Hepatic stellate cell (primary cell): Measurements from ENCODE around the gene ALPG.
A peak's percentile ranks its signal among the peaks of the same experiment; 100 is the strongest.
"Not testable (repeated sequence)": the region's sequence is repeated elsewhere in the genome, so short reads cannot be mapped to it uniquely, and the experiment has no call there.

Experiments
- DNase-seq: peaks from one replicate; pipeline ENCODE4 v3.0.0; 2011; ENCODE audit warnings: low spot score

Gene ALPG

DNA sequence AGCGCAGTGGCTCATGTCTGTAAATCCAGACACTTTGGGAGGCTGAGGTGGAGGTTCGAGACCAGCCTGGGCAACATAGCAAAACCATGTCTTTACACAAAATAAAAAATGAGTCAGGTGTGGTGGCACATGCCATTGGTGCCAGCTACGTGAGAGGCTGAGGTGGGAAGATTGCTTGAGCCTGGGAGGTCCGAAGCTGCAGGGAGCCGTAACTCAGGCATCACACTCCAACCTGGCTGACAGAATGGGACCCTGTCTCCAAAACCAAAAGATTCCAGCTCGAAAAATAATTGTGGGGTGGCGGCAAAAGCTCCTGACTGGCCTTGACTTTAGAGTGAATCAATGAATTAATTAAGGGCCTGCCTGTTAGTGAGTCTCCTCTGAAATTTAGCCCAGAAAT is 29.3 kb upstream of the ALPG start:
- DNase-seq, result no peak

DNA sequence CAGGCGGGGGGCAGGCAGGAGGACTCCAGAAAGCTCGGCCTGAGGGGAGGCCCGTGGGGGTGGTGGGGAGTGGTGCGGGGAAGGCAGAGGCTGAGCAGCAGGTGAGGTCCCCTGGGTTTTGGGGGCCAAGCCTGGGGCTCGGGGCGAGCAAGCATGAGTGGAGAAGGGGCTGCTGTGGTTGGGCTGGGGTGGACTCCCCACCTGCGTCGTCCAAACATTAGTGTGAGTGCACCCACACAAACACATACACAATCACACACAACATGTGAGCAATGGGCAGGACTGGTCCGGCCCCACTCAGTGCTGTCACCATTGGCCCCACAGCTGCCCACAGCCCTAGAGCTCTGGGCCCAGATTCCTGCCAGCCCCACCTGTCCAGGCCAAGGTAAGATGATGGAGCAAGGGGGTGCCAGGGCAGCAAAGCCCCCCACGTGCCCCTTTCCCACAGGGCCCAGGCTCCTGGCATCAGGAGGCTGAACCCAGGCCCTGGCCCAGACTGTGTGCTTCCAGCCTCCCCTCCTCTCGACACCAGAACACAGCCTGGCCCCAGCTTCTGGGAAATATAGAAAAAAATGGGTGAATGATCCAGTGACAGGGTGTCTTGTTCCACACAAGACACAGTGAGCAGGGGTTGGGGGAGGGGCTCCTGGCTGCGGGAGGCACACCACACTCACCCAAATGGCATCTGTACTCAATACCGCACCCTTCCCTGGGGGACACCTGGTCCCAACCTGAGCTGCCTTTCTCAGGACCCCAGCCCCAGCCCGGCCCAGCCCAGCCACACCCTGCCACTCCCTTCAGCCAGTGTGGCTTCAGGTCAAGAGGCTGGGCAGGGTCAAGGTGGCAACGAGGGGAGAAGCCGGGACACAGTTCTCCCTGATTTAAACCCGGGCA is 28.6 kb upstream of the ALPG start:
- no peak for DNase-seq

DNA sequence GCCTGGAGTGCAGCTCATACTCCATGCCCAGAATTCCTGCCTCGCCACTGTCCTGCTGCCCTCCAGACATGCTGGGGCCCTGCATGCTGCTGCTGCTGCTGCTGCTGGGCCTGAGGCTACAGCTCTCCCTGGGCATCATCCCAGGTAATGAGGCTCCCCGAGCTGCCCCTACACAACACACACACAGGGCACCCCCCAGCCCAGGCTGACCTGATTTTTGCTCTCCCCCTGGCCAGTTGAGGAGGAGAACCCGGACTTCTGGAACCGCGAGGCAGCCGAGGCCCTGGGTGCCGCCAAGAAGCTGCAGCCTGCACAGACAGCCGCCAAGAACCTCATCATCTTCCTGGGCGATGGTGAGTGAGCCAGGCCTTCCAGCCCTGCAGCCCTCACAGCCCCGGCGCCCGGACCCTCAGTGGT is 27.9 kb upstream of the ALPG start, which contains the start of gene ALPP:
Gene ALPP, plus strand, starts transcription at position 17 of the 417 bp plus-strand sequence. Its CDS starts 52 bp downstream, at position 69.
- DNase-seq, result not testable (repeated sequence)

DNA sequence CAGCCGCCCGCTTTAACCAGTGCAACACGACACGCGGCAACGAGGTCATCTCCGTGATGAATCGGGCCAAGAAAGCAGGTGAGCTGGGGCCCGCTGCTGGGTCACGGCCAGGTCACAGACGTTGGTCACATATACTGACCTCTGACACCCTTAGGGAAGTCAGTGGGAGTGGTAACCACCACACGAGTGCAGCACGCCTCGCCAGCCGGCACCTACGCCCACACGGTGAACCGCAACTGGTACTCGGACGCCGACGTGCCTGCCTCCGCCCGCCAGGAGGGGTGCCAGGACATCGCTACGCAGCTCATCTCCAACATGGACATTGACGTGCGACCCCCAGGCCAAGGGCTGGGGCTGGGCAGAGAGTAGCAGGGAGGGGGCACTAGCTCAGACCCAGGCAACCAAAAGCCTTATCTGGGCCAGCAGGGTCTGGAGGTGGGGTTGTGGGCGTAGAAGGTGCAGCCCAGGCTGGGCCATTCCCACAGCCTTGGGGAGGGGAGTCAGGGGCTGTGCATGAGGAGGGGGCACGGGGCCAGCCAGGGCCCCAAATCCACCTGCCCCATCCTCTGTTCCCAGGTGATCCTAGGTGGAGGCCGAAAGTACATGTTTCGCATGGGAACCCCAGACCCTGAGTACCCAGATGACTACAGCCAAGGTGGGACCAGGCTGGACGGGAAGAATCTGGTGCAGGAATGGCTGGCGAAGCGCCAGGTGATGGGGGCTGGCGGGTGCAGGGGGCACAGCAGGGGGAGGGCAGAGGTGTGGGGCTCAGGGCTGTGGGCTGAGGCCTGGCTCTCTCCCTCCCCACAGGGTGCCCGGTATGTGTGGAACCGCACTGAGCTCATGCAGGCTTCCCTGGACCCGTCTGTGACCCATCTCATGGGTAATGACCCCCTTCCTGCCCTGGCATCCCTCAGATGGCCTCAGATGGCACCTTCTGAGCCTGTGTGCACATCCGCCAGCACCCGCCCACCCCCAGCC is 26.7 kb upstream of the ALPG start:
- not testable (repeated sequence) for DNase-seq

DNA sequence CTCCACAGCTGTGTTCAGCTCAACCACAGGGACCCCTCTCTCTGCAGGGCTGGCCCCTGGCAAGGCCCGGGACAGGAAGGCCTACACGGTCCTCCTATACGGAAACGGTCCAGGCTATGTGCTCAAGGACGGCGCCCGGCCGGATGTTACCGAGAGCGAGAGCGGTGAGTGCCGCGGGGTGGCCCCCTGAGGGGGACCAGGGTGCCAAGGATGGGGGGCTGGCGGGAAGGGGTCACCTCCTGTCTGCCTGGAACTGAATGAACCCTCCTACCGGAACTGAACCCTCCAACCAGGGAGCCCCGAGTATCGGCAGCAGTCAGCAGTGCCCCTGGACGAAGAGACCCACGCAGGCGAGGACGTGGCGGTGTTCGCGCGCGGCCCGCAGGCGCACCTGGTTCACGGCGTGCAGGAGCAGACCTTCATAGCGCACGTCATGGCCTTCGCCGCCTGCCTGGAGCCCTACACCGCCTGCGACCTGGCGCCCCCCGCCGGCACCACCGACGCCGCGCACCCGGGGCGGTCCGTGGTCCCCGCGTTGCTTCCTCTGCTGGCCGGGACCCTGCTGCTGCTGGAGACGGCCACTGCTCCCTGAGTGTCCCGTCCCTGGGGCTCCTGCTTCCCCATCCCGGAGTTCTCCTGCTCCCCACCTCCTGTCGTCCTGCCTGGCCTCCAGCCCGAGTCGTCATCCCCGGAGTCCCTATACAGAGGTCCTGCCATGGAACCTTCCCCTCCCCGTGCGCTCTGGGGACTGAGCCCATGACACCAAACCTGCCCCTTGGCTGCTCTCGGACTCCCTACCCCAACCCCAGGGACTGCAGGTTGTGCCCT is 25.2 kb upstream of the ALPG start:
- not testable (repeated sequence) for DNase-seq

DNA sequence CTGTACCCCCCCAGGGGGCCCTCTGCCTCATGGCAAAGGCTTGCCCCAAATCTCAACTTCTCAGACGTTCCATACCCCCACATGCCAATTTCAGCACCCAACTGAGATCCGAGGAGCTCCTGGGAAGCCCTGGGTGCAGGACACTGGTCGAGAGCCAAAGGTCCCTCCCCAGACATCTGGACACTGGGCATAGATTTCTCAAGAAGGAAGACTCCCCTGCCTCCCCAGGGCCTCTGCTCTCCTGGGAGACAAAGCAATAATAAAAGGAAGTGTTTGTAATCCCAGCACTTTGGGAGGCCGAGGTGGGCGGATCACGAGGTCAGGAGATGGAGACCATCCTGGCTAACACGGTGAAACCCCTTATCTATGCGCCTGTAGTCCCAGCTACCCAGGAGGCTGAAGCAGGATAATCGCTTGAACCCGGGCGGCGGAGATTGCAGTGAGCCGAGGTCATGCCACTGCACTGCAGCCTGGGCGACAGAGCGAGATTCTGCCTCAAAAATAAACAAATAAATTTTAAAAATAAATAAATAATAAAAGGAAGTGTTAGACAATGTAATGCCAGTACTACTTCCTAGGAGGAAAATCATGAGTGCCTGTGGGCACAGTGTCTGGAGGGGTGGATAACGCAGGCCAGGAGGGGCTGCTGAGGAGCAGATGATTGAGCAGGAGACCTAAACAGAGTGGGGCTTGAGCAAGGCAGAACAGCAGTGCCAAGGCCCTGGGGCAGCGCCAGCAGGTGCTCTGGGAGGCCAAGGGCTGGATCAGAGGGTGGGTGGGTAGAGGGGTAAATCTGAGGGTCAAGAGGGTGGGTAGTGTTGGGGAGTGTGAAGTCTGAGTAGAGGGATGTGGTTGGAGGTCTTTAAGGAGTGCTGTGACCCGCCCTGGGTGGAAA is 24.1 kb upstream of the ALPG start:
- no peak for DNase-seq

DNA sequence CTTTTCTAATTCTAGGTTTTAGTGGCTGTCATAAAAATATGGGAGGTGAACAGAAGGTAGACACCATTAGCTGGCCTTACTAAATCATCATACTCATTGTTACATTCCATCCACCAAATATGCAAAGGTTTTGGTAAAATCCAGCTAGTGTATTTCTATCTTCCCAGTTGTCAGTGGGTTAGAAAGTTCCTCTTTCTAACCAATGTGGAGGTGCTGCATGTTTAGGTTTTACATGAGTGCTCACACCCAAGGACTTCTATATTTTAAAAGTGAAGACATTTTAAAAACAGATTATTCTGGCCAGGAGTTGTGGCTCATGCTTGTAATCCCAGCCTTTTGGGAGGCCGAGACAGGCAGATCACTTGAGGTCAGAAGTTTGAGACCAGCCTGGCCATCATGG is 22.2 kb upstream of the ALPG start:
- DNase-seq, result no peak

DNA sequence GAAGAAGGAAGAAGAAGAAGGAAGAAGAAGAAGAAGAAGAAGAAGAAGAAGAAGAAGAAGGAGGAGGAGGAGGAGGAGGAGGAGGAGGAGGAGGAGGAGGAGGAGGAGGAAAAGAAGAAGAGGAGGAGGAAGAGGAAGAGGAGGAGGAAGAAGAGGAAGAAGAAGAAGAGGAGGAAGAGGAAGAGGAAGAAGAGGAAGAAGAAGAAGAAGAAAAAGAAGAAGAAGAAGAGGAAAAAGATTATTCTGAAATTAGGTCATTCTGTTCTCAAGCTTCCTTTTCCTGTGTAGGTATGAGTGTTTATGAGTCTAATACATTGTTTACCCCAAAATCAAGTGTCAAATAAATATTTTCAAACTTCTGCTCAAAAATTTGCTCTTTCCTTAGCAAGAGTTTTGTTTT is 21.6 kb upstream of the ALPG start:
- DNase-seq, result not testable (repeated sequence)

DNA sequence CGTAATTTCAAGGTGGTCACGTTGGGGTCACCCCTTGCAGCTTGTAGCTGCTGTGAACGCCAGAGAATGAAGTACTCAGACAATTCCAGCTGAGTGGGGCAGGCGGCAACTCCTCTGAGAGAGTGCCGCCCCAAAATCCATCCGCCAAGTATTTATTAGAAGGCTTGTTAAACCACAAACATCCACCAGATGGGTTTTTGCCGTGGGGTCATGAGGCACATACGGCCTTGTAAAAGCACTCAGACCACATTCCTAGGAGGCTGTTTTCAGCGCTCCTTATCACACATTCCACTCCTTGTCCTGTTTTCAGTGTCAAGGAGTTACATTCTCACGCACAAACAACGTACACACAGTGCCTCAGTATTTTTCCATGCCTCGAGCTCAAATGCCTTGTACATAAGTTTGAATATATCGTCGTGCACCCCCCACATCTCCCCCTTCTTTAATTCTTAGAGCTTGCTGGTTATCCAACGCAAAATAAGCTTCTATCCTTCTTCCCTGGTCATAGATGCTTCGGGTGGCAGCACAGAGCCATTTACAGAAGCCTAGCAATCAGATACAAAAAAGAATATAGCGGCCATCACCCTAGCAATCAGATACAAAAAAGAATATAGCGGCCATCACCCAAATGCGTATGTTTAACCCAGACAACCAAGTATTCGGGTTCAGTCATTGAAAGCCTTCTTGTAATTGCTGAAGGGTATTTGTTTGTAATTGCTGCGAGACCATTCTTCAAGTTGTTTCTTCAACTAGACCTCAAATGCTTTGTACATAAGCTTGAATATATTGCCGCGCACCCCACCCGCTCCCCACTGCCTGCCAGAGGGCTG is 20.8 kb upstream of the ALPG start:
- DNase-seq, result peak; percentile 79

DNA sequence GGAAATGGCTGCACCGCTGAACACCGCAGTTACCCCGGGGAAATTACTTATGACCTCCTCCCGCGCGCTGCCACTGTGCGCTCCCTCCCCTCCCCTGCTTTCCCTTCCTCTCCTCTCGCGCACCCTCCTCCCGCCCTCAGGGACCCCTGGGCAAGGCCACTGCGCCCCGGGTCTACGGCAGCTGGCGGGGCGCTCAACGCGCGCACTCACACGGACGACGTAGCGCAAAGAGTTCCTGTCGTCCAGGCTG is 20.2 kb upstream of the ALPG start:
- DNase-seq, result no peak

DNA sequence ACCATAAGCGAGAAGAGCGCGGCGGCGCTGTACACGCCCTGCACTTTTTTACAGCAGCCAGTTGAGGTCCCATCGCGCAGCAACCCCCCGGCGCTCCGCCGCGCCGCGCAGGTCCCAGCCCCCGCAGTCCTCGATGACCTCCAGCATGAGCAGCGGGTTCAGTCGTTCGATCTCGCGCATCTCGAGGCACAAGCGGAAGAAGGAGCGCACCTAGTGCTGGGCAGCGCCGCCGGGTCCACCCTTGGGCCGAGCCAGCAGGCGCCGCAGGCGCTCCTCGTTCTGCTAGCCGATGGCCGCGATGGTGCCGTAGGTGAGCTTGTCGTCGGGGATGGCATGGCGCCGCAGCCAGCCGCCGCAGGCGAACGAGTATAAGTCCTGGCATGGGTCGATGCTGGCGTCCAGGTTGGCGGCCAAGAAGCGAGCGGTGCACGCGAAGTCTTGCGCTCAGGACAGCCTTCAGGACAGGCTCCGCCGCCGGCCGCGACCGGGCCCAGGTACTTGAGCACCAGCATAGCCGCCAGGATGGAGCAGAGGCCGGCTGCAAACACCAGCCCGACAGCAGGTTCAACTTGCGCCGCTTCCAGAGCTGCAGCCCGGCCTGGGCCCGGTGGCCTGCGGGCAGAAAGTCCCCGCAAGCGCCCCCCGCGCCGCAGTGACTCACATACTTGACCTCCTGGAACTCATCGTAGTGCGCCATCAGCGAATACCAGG is 19.7 kb upstream of the ALPG start:
- no peak for DNase-seq

DNA sequence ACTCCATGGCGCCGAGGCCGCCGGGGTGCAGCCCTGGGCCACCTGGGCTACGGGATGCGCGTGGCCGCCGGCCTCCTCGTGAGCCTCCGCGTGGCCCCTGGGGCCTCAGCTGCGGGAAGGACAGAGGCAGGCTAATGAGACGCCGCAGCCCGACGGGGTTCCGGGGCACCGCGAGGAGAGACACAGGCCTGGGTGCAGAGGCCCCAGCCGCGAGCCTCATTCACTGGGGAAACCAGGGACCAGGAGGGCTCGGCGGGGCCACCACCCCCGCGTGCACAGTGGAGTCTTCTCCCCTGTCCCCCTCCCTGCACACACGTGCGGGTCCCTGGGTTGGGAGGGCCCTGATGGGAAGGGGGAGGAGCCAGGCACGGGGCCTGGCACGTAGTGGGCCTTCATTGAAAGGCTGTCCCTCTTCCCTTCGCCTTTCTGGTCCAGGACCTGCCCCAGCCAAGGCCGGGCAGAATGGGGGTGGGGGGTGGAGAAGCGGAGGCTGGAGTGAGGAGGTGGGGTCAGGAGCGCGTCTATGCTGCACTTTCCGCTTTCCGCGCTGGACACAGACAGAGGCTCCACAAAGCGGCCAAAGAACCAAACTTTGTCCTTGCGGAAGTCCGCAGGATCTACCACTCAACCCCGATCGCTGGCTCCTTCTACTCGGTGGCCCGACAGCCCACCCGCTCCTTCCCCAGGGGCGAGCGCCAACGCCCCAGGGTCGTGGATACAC is 19.0 kb upstream of the ALPG start:
- DNase-seq, result no peak

DNA sequence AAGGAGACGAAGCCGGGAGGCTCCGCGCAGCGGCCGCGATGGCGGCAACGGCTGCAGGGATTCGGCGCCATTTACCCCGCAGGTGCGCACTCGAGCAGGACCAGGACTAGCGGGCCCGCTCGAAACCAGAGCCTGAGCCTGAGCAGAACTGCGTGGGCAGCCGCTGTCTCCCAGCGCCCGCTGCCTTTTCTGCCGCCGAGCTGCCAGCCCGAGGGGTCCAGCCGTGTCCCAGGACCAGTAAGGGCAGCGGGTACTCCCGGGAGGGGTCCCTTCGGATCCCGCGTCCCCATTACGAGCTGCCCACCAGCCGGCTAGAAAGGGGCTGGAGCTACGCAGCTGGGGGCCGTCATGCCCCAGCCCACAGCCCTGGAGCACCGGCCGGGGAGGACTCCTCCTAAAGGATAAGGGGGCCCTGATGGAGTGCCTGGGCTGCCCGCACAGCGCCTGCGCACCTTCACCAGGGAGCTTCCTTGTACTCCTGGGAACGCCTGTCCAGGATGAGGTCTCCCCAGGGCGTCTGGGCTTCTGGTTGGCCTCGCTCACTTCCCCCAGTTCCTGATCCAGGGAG is 18.2 kb upstream of the ALPG start:
- DNase-seq, result no peak

DNA sequence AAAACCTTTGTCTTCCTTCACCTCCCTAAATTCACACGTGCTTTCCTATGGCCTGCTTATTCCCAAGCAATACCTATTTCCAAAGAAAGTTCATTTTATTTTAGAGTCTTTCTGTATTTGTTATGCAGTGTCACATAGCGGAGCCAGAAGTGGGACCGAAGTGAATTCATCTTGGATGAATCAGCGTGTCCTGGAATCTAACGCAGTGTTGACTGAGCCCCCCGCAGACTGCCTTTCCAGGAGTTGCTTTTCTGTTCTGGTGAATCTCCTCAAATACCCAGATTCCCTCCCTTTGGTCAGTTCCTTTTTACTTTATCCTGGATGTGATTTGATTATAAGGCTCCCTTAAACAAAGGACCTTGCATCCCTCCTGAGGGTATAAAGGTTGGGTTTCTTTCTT is 17.3 kb upstream of the ALPG start:
- no peak for DNase-seq

DNA sequence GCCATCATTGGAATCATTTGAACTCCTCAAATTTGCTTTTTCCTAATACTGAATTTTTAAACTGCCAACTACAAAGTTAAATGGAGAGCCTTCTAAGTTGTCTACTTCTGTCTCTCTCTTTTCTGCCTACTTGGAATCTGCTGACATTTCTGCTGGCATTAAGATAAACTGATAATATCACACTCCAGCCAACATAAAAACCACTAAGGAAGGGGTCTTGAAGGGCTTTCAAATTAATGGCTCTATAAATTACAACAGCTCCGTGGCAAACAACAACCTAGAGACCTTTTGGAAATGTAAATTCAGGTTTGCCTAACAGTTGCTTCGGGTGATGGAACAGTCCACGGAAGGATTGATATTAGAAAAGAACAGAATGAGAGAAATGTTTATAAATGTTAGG is 16.0 kb upstream of the ALPG start:
- DNase-seq, result no peak

DNA sequence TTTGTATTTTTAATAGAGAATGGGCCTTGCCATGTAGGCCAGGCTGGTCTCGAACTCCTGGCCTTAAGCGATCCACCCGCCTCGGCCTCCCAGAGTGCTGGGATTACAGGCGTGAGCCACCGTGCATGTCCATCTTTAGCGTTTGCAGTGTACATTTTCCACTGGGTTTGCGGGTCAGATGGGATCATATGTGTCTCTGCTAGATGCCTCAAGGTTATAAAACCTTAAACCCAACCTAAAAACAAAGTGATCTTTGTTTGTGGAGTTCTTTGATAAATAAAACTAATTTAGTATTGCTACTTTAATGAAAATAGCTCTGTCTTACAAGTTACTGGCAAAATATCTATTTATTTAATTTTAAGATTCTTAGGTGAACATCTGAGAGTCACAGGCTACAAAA is 13.1 kb upstream of the ALPG start:
- no peak for DNase-seq

DNA sequence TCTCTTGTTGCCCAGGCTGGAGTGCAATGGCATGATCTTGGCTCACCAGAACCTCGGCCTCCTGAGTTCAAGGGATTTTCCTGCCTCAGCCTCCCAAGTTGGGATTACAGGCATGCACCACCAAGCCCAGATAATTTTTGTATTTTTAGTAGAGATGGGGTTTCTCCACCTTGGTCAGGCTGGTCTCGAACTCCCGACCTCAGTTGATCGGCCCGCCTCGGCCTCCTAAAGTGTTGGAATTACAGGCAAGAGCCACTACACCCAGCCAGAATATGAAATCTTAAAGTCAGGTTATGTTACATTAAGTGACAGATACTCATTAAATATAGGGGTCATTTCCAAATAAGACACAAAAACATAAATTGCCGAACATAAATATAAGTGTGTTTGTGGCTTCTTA is 12.2 kb upstream of the ALPG start:
- DNase-seq, result not testable (repeated sequence)

DNA sequence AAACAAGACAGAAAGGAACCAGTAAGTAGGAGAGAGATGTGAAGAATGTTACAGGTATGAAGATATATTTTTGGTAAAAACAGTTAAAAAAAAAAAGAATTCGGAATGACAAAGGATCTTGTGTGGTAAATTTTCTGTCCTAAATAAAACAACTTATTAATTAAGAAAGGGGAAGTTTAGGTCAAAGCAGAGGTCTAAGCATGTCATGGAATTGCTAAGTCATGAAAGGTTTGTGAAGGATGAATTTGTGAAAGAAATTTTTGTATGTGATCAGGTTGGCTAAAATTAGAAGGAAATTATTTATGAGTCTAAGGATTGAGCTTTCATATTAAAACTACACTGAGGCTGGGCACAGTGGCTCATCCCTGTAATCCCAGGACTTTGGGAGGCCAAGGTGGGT is 11.1 kb upstream of the ALPG start:
- DNase-seq, result no peak

DNA sequence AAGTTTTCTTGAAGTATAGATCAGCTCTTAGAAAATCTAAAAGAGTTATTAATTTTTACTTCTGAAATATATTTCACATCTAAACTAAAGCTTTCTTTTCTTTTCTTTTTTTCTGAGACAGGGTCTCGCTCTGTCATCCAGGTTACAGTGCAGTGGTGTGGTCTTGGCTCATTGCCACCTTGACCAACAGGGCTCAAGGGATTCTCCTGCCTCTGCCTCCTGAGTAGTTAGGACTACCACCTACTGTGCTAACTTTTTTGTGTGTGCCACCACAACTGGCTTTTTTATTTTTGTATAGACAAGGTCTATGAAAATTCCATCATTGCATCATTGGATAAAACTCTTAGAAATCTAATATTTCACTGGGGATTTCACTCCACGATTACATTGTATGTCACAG is 10.0 kb upstream of the ALPG start:
- DNase-seq, result no peak
